COLO668 (cell line): Measurements from ENCODE around the gene CENPO.

ENCODE experiments used
- DNase-seq: peaks from one replicate; lab custom pipeline; 2025; ENCODE audit not compliant: unreplicated experiment; lab: John Stamatoyannopoulos, UW

Gene CENPO

GRCh38 chr2:24792874-24793760 lies at the start of gene CENPO, which contains the start of gene PTRHD1:
TSS of gene CENPO (plus strand) at chr2:24793425. CDS start at chr2:24793920, 495 bp downstream.
TSS of gene PTRHD1 (minus strand) at chr2:24793391. CDS start at chr2:24793377, 14 bp downstream.
- DNase-seq, result peak; percentile 96

GRCh38 chr2:24743924-24744323 lies 49.3 kb upstream of the CENPO start:
- no peak for DNase-seq

- no peak for DNase-seq
These were observed 48.9 kb upstream of the CENPO start for GRCh38 chr2:24744356-24744755.

- DNase-seq, result no peak
These were observed 47.4 kb upstream of the CENPO start for GRCh38 chr2:24745825-24746224.

GRCh38 chr2:24747299-24747698 lies 45.9 kb upstream of the CENPO start:
- DNase-seq, result no peak

GRCh38 chr2:24749069-24749691 lies 44.0 kb upstream of the CENPO start:
- DNase-seq, result no peak

GRCh38 chr2:24754985-24755705 lies 38.1 kb upstream of the CENPO start:
- no peak for DNase-seq

GRCh38 chr2:24756789-24757188 lies 36.4 kb upstream of the CENPO start:
- no peak for DNase-seq

GRCh38 chr2:24761866-24762265 lies 31.4 kb upstream of the CENPO start:
- no peak for DNase-seq

- no peak for DNase-seq
These were observed 30.7 kb upstream of the CENPO start for GRCh38 chr2:24762518-24762917.

GRCh38 chr2:24763843-24764242 lies 29.4 kb upstream of the CENPO start:
- DNase-seq, result no peak

GRCh38 chr2:24766609-24767008 lies 26.6 kb upstream of the CENPO start:
- no peak for DNase-seq

GRCh38 chr2:24768013-24768412 lies 25.2 kb upstream of the CENPO start:
- peak; percentile 10 for DNase-seq

GRCh38 chr2:24768601-24769000 lies 24.6 kb upstream of the CENPO start:
- no peak for DNase-seq

GRCh38 chr2:24771061-24771460 lies 22.2 kb upstream of the CENPO start:
- DNase-seq, result no peak

GRCh38 chr2:24771764-24772586 lies 21.2 kb upstream of the CENPO start:
- no peak for DNase-seq

- no peak for DNase-seq
These were observed 18.9 kb upstream of the CENPO start for GRCh38 chr2:24774373-24774772.

GRCh38 chr2:24779116-24779515 lies 14.1 kb upstream of the CENPO start:
- no peak for DNase-seq

GRCh38 chr2:24783641-24784040 lies 9.6 kb upstream of the CENPO start:
- DNase-seq, result no peak

GRCh38 chr2:24785671-24786321 lies 7.4 kb upstream of the CENPO start:
- peak; percentile 11 for DNase-seq
